Measurements from ENCODE around the gene DHDDS. TPM values are rescaled to one million over a fixed set of nuclear protein-coding genes. Genes with fewer than 3 reads are reported as not detected.

DHDDS gene
- total RNA-seq, 4 donors from 2014 or later = 67.1 to 146 (median 79.5) TPM

DNA sequence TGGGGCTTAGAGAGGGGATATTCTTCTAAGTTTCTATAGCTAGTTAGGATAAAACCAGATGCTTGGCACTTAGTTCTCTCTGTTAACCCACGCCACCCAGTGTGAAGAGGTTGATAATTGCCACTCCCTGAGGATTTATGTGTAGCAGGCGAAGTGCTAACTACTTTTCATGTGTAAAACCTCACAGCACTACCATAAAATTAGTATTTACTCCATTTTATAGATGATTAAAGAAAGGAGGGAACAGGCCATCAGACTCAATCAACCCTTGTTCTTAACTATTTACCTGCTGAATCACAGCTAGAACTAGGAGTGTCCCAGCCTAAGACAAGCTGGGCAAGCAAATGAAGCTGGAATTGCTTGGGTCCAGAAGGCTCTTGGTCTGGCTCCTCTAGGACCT is 12.6 kb upstream of the DHDDS start:
- TF ChIP-seq, protein P1, sequence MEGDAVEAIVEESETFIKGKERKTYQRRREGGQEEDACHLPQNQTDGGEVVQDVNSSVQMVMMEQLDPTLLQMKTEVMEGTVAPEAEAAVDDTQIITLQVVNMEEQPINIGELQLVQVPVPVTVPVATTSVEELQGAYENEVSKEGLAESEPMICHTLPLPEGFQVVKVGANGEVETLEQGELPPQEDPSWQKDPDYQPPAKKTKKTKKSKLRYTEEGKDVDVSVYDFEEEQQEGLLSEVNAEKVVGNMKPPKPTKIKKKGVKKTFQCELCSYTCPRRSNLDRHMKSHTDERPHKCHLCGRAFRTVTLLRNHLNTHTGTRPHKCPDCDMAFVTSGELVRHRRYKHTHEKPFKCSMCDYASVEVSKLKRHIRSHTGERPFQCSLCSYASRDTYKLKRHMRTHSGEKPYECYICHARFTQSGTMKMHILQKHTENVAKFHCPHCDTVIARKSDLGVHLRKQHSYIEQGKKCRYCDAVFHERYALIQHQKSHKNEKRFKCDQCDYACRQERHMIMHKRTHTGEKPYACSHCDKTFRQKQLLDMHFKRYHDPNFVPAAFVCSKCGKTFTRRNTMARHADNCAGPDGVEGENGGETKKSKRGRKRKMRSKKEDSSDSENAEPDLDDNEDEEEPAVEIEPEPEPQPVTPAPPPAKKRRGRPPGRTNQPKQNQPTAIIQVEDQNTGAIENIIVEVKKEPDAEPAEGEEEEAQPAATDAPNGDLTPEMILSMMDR (IDR thresholded peaks at IDR 0.05; ENCODE audit: low read depth) = no peak

DNA sequence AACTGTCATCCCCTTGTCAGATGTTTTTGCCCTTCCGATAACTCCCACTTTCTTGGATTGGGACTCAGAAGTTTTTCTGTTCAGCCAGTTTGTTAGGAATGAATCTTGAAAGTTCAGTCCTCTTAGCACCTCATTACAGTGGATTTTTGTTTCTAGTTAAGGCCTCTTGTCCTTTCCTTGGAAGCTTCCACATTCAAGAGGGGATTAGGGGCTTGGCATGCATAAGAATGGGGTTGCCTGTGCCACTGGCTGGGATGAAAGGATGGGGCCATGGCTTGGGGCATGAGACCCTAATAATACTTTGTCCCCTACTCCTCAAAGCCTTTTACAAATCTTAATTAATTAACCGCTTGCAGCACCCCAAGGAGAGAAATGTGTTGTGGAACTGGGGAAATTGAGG is 2.4 kb upstream of the DHDDS start:
- TF ChIP-seq, protein P1 (IDR thresholded peaks at IDR 0.05; ENCODE audit: low read depth) = no peak

DNA sequence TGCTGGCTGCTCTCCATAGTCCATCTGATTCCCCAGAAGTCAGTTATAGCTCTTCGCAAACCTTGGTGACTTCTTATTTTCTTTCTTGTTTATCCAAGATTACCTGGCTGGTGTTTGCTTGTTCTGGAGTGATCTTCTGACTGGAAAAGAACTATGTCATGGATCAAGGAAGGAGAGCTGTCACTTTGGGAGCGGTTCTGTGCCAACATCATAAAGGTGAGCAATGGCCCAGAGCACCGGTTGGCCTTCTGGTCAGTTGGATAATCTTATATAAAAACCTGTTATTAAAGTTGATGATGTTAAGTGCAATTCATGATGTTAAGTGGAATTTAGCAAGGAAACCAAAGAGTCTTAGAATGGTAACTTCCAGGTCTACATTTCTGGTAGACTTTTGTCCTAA is 672 bp downstream of the DHDDS start:
- TF ChIP-seq, protein P1 (IDR thresholded peaks at IDR 0.05; ENCODE audit: low read depth) = no peak

DNA sequence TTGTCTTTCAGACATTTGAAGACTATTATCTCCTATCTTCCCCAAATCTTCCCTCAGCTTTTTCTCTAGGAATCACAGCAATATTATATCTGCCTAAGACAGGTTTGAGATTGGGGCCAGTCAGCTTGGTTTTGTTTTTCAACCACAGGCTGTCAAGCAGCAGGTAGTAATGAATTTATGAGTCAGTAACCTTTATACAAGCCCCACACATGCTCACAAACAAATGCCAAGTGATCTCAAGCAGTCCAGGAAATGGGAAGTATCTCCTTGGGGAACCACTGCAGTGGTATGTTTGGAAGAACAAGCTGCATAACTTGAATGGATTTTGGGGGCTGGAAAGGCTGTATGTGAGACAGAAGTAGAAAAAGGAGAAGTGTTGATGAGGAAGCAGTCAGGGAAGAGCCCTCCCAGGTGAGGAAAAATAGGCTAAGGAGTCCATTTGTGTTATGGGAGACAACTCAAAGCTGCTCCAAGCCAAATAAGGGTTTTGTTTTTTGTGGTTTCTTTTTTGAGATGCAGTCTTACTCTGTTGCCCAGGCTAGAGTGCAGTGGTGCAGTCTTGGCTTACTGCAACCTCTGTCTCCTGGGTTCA is 2.1 kb downstream of the DHDDS start:
- TF ChIP-seq, protein P1 (IDR thresholded peaks at IDR 0.05; ENCODE audit: low read depth) = no peak

DNA sequence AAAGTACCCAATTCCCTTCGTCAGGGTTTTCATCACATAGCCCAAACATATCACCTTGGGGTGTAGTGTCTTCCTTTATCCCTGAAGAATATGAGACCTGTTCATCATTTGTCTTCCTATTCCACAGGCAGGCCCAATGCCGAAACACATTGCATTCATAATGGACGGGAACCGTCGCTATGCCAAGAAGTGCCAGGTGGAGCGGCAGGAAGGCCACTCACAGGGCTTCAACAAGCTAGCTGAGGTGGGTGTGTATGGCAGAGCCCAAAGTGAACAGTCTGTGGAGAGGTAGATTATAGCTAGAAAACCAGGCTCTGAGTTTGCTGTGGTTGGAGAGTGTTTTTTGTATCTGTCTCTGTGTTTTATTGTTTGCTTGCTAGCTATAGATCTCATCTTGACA is 5.9 kb downstream of the DHDDS start:
- TF ChIP-seq, protein P1 (IDR thresholded peaks at IDR 0.05; ENCODE audit: low read depth) = no peak

DNA sequence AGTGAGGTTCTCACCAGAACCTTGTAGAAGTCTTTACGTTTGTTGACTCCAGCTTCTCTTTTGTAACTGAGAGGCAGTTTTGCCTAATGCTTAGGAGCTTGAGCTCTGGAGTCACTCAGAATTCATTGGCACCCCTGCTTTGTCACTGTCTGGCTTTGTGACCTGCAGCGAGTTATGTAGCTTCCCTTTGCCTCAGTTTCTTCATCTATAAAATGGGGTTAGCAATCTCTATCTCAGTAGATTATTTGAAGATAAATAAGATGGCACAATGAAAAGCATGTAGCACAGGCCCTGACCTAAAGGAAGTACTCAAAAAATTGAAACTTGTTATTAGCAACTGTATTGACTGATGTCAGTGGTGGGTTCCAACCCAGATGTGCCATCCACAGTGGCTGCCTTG is 8.1 kb downstream of the DHDDS start:
- TF ChIP-seq, protein P1 (IDR thresholded peaks at IDR 0.05; ENCODE audit: low read depth) = no peak

DNA sequence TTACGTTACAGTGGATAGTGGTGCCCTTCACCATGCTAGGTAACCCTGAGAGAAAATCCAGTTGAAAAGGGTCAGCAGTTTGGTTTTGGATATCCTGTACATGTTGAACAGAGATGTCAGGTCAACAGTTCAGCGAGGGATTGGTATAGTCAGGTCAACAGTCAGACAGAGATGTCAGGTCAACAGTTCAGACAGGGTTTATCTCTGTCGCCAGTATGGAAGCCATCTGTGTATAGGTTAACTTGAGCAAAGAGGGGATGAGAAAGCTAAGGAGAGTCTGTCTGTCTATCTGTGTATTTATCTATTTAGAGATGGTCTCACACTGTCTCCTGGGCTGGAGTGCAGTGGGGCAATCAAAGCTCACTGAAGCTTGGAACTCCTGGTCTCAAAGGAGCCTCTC is 17.7 kb downstream of the DHDDS start:
- TF ChIP-seq, protein P1 (IDR thresholded peaks at IDR 0.05; ENCODE audit: low read depth) = no peak
